ENCODE data around the gene GORAB.

Gene GORAB

GRCh38 chr1:170592591-170593111 lies 60.7 kb downstream of the GORAB start:
- DNase-seq (ENCODE audit: low spot score): no peak

- no peak for DNase-seq (ENCODE audit: low spot score)
These were observed 61.4 kb downstream of the GORAB start for GRCh38 chr1:170593173-170594011.

GRCh38 chr1:170594066-170594626 lies 62.2 kb downstream of the GORAB start:
- DNase-seq (ENCODE audit: low spot score): no peak

- no peak for DNase-seq (ENCODE audit: low spot score)
These were observed 64.7 kb downstream of the GORAB start for GRCh38 chr1:170596701-170597100.

- no peak for DNase-seq (ENCODE audit: low spot score)
These were observed 66.7 kb downstream of the GORAB start for GRCh38 chr1:170598618-170599017.

- no peak for DNase-seq (ENCODE audit: low spot score)
These were observed 67.1 kb downstream of the GORAB start for GRCh38 chr1:170599033-170599432.

- no peak for DNase-seq (ENCODE audit: low spot score)
These were observed 69.9 kb downstream of the GORAB start for GRCh38 chr1:170601866-170602265.
